Adrenal gland (tissue), 12 donors: ENCODE data around the gene RNF123. TPM values are rescaled to one million over a fixed set of nuclear protein-coding genes. Genes with fewer than 3 reads are reported as not detected.

ENCODE experiments used
- DNase-seq, 7 donors: peaks; one replicate each; pipeline ENCODE4 v3.0.0-alpha.2; 2019 to 2020
- H3K27ac ChIP-seq, 5 donors: fragments of 200-600 bp; sonication (generic) in 4 of 5; 1 replicate in 3 of 5; 2 replicates in 2 of 5; pipeline versions ENCODE4 v1.5.1 to v1.8.0; 2016 to 2020; ENCODE audit warnings: mild to moderate bottlenecking in 1 of 5
- H3K27me3 ChIP-seq: fragments of 200-600 bp; 2 replicates; pipeline ENCODE4 v1.8.0; 2021
- H3K36me3 ChIP-seq, 2 donors: fragments of 200-600 bp; replicated peaks in 1 of 2; 1 replicate in 1 of 2; 2 replicates in 1 of 2; pipeline versions ENCODE4 v1.5.1 to v1.8.0; 2018 to 2022
- H3K4me1 ChIP-seq, 2 donors: fragments of 200-600 bp; replicated peaks in 1 of 2; 1 replicate in 1 of 2; 2 replicates in 1 of 2; pipeline versions ENCODE4 v1.5.1 to v1.8.0; 2018 to 2021
- H3K4me3 ChIP-seq, 4 donors: fragments of 200-600 bp; sonication (generic) in 3 of 4; one replicate each; pipeline ENCODE4 v1.5.1; 2016 to 2018
- H3K9me3 ChIP-seq, 3 donors: fragments of 200-600 bp; sonication (generic) in 1 of 3; replicated peaks in 1 of 3; 1 replicate in 2 of 3; 2 replicates in 1 of 3; pipeline versions ENCODE4 v1.5.1 to v1.8.0; 2016 to 2021
- POLR2A ChIP-seq, 2 donors: fragments of 450-650 bp; IDR thresholded peaks; one replicate each; pipeline ENCODE4 v1.6.1; 2017; ENCODE audit warnings: antibody characterized with exemption in 2 of 2, mild to moderate bottlenecking in 2 of 2, moderate library complexity in 1 of 2
- WGBS, 4 donors: extraction: QIAGEN DNeasy Blood & Tissue Kit in 2 of 4; methylation state at CpG; one replicate each; pipeline versions ENCODE4 v1.1.5 to v1.1.7; 2013 to 2017; 5-methylcytosine and 5-hydroxymethylcytosine counted together
- intact Hi-C, 2 donors: fragments of 100-400 bp; cut with DNase I; formaldehyde crosslinking; loops; one replicate each; pipeline versions ENCODE4 v1.14.1 to v1.15.0; 2022 to 2023
- polyA plus RNA-seq, 3 donors: library from polyadenylated mRNA; stranded (reverse); fragments of 200-250 nt in 2 of 3; fragments of 350-450 nt in 1 of 3; fragmentation: Illumina TruSeq in 1 of 3; extraction: RNeasy Lipid Tissue Mini Kit (QIAGEN cat#74804) in 1 of 3; gene quantifications; one replicate each; pipeline ENCODE4 v1.2.3, GENCODE V29; 2013 to 2014
- total RNA-seq, 9 donors: library from RNA; depleted of rRNA in 4 of 9; stranded (reverse); fragments of >200 nt in 4 of 9; fragments of 120-200 nt in 1 of 9; fragmentation: NEBNext Ultra II Directional in 1 of 9; extraction: Animal tissue kit (Norgen Biotek cat#: 25700) in 1 of 9; gene quantifications; one replicate each; pipeline versions ENCODE4 v1.1.0 to v1.2.4, GENCODE V29; 2013 to 2023
- TF ChIP-seq, protein P1 (sequence below), 6 experiments: fragments of 450-650 bp in 4 of 6; fragments of 200-600 bp in 2 of 6; sonication (generic) in 1 of 6; IDR thresholded peaks; 1 replicate in 5 of 6; 2 replicates in 1 of 6; pipeline versions ENCODE4 v1.5.1 to v1.8.0; 2016 to 2021; ENCODE audit warnings: antibody characterized with exemption in 6 of 6, mild to moderate bottlenecking in 2 of 6, moderate library complexity in 1 of 6
- donor health status: healthy with polysubstance abuse.
- donor health status: Bipolar disorder and iron deficiency.
- donor health status: DM: yes; HTN: yes; CAD: no.
- donor health status: DM: no; HTN: no; CAD: no.
- donor health status: DM: no; HTN: no; CAD: no.
- donor health status: DM: yes; HTN: yes; CAD: no.

Gene RNF123
- total and polyA plus RNA-seq, 12 donors, result 19.5 to 62.3 (median 38.3) TPM

DNA sequence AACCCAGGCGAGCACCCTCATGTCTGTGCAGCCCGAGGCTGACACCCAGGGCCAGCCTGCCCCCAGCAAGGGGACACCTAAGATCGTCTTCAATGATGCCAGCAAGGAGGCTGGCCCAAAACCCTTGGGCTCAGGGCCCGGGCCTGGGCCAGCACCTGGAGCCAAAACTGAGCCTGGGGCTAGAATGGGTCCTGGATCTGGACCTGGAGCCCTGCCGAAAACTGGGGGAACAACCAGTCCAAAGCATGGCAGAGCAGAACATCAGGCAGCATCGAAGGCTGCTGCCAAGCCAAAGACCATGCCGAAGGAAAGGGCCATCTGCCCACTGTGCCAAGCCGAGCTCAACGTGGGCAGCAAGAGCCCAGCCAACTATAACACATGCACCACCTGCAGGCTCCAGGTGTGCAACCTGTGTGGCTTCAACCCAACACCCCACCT is 46.6 kb upstream of the RNF123 start:
- intact Hi-C loops, result no loop called here
- WGBS, 4 donors, result 83 to 93% (median 91%) methylated on average over 5 to 9 of the region's 9 CpGs; no CpG with 5 or more reads in 1 of the 4 donors
- Histone ChIP-seq H3K9me3 (no peaks in the 10 kb centered on the region), H3K36me3 (no peaks in the 10 kb centered on the region), H3K4me1 (peaks cover 5 to 9% of the 10 kb centered on the region in 2 donors), H3K4me3 (no peak overlapping the region), H3K27ac (no peak overlapping the region), H3K27me3 (no peaks in the 10 kb centered on the region)
- no peak for TF ChIP-seq POLR2A (IDR thresholded peaks at IDR 0.05)
- TF ChIP-seq, protein P1, sequence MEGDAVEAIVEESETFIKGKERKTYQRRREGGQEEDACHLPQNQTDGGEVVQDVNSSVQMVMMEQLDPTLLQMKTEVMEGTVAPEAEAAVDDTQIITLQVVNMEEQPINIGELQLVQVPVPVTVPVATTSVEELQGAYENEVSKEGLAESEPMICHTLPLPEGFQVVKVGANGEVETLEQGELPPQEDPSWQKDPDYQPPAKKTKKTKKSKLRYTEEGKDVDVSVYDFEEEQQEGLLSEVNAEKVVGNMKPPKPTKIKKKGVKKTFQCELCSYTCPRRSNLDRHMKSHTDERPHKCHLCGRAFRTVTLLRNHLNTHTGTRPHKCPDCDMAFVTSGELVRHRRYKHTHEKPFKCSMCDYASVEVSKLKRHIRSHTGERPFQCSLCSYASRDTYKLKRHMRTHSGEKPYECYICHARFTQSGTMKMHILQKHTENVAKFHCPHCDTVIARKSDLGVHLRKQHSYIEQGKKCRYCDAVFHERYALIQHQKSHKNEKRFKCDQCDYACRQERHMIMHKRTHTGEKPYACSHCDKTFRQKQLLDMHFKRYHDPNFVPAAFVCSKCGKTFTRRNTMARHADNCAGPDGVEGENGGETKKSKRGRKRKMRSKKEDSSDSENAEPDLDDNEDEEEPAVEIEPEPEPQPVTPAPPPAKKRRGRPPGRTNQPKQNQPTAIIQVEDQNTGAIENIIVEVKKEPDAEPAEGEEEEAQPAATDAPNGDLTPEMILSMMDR (IDR thresholded peaks at IDR 0.05), result no peak
- no peak for DNase-seq

DNA sequence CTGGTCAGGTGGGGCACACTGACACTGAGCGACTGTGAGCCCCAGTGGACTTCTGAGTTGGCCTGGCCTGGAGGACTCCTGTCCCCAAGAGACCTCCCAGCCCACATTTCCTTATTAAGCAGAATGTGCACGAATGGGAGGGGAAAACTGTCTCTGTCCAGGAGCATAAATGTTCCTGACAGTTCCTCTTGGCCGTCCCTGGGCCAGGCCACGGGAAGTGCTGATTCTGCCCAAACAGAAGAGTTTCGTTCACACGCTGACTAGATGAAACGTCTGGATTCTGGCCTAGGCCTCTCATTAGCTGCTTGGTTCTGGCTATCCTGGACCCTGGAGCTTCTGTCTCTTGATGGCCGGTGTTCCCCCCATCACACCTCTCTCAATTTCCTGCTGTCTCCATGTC is 44.7 kb upstream of the RNF123 start:
- TF ChIP-seq, protein P1 (IDR thresholded peaks at IDR 0.05), result no peak
- no peak for TF ChIP-seq POLR2A (IDR thresholded peaks at IDR 0.05)
- Histone ChIP-seq H3K36me3 (no peaks in the 10 kb centered on the region), H3K27ac (no peak overlapping the region), H3K4me1 (no peaks in the 10 kb centered on the region), H3K27me3 (no peaks in the 10 kb centered on the region), H3K4me3 (no peak overlapping the region), H3K9me3 (no peaks in the 10 kb centered on the region)
- 77 to 97% (median 88%) methylated on average over 7 to 8 of the region's 8 CpGs for WGBS, 4 donors
- intact Hi-C loops, result no loop called here
- DNase-seq, result no peak

DNA sequence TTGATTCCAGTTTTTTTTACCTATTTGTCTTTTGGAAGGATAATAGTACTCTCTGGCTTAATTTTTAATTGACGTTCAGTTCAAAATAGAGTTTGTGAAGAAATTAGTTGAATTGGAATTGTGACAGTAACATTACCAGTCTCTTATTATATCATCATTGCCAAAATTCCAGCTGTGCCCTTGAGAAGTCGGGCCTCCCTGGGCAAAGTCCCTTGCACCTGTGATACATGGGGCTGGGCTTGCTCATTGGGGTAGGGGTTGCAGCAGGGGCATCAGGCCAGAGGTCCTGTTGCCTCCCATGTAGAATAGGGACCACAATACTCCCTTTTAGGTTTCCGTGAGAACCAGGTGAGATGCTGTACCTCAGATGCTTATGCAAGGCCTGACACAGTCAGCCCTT is 43.1 kb upstream of the RNF123 start:
- intact Hi-C loops, result no loop called here
- TF ChIP-seq POLR2A (IDR thresholded peaks at IDR 0.05), result no peak
- TF ChIP-seq, protein P1 (IDR thresholded peaks at IDR 0.05), result no peak

DNA sequence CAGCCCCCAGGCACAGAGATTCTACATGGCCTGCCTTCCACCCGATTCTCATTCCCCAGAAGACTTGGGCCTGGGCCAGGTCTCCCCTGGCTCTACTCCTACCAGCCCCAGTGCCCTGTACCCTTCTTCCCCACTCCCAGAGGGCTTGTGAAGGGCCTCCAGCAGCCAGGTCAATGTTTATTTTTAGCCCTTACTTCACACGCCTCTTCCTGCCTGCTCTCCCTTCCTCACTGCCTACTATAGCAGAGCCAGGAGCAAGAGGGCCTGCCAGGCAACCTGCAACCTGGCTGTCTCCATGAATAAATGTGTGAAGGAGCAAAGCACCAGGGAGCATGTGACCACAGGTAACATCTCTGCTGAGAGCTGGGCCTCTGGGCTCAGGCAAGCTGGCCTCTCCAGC is 41.6 kb upstream of the RNF123 start:
- Histone ChIP-seq H3K27me3 (no peaks in the 10 kb centered on the region), H3K36me3 (no peaks in the 10 kb centered on the region), H3K9me3 (no peaks in the 10 kb centered on the region), H3K4me1 (no peaks in the 10 kb centered on the region), H3K27ac (peak overlapping the region in 1 of 5 donors; percentile 26), H3K4me3 (no peak overlapping the region)
- WGBS, 4 donors, result 60 to 92% (median 75%) methylated on average over 2 of the region's 2 CpGs
- intact Hi-C loops, result no loop called here
- no peak for TF ChIP-seq POLR2A (IDR thresholded peaks at IDR 0.05)
- TF ChIP-seq, protein P1 (IDR thresholded peaks at IDR 0.05), result no peak
- DNase-seq, result no peak

More for the DNA sequence above, 43.1 kb upstream of the RNF123 start:
- H3K4me1 ChIP-seq, result no peaks in the 10 kb centered on the region
- H3K27ac ChIP-seq, result no peak overlapping the region
- H3K27me3 ChIP-seq, result no peaks in the 10 kb centered on the region
- H3K4me3 ChIP-seq, result no peak overlapping the region
- no peak for DNase-seq
- no peaks in the 10 kb centered on the region for H3K36me3 ChIP-seq
- WGBS, 4 donors, result 64 to 74% (median 73%) methylated on average over 3 of the region's 3 CpGs
- H3K9me3 ChIP-seq, result no peaks in the 10 kb centered on the region
